Colonic mucosa (tissue), 4 donors: ENCODE results near the gene OR12D2. TPM values are rescaled to one million over a fixed set of nuclear protein-coding genes. Genes with fewer than 3 reads are reported as not detected.

ENCODE experiments used
- DNase-seq: peaks from one replicate; pipeline ENCODE4 v3.0.0-alpha.2; 2020
- H3K27ac ChIP-seq: fragments of 200-600 bp; one replicate; pipeline ENCODE4 v1.8.0; 2021
- H3K27me3 ChIP-seq: fragments of 200-600 bp; one replicate; pipeline ENCODE4 v1.8.0; 2021
- H3K36me3 ChIP-seq: fragments of 200-600 bp; one replicate; pipeline ENCODE4 v1.8.0; 2021
- H3K4me1 ChIP-seq: fragments of 200-600 bp; one replicate; pipeline ENCODE4 v1.8.0; 2021; ENCODE audit warnings: mild to moderate bottlenecking
- H3K4me3 ChIP-seq: fragments of 200-600 bp; one replicate; pipeline ENCODE4 v1.8.0; 2021
- H3K9ac ChIP-seq, 2 donors: one replicate each; pipeline ENCODE4 v1.7.0; 2013; ENCODE audit warnings: control low read depth in 2 of 2, low read depth in 2 of 2, low read length in 2 of 2
- H3K9me3 ChIP-seq: fragments of 200-600 bp; one replicate; pipeline ENCODE4 v1.8.0; 2021
- CTCF ChIP-seq: fragments of 200-600 bp; IDR thresholded peaks from one replicate; pipeline ENCODE4 v1.8.0; 2022; ENCODE audit warnings: antibody characterized with exemption, mild to moderate bottlenecking
- intact Hi-C: fragments of 100-400 bp; cut with DNase I; formaldehyde crosslinking; loops from one replicate; pipeline ENCODE4 v1.14.1; 2022
- total RNA-seq, 2 donors: library from RNA; stranded (reverse); fragmentation: NEBNext Ultra II Directional in 1 of 2; extraction: Animal tissue kit (Norgen Biotek cat#: 25700) in 1 of 2; gene quantifications; one replicate each; pipeline ENCODE4 v1.2.1, GENCODE V29; 2021
- donor health status: healthy.
- donor health status: DM: no; HTN: no; CAD: no.
- donor health status: DM: no; HTN: no; CAD: no.

The OR12D2 gene
- total RNA-seq, 2 donors from 2014 or later, result not detected

GRCh38 chr6:29376003-29376402, 19.4 kb upstream of the OR12D2 start:
- Histone ChIP-seq H3K9me3 (no peaks in the 10 kb centered on the region), H3K9ac (no peak overlapping the region), H3K36me3 (no peaks in the 10 kb centered on the region), H3K4me3 (no peak overlapping the region), H3K4me1 (no peaks in the 10 kb centered on the region), H3K27me3 (no peaks in the 10 kb centered on the region), H3K27ac (no peak overlapping the region)
- no peak for TF ChIP-seq CTCF
- DNase-seq, result no peak
- intact Hi-C loops, result no loop called here

- Histone ChIP-seq H3K9me3 (no peaks in the 10 kb centered on the region), H3K27ac (no peak overlapping the region), H3K27me3 (no peaks in the 10 kb centered on the region), H3K4me1 (no peaks in the 10 kb centered on the region), H3K36me3 (no peaks in the 10 kb centered on the region), H3K4me3 (no peak overlapping the region), H3K9ac (no peak overlapping the region)
- TF ChIP-seq CTCF, result no peak
- intact Hi-C loops, result no loop called here
- DNase-seq, result no peak
Measured at GRCh38 chr6:29388533-29388932, 6.9 kb upstream of the OR12D2 start.

GRCh38 chr6:29399525-29399924, 4.1 kb downstream of the OR12D2 start:
- Histone ChIP-seq H3K9me3 (no peaks in the 10 kb centered on the region), H3K9ac (no peak overlapping the region), H3K4me3 (no peak overlapping the region), H3K27me3 (no peaks in the 10 kb centered on the region), H3K4me1 (no peaks in the 10 kb centered on the region), H3K27ac (no peak overlapping the region), H3K36me3 (no peaks in the 10 kb centered on the region)
- no peak for TF ChIP-seq CTCF
- no peak for DNase-seq
- intact Hi-C loops, result no loop called here

GRCh38 chr6:29403801-29404200, 8.4 kb downstream of the OR12D2 start:
- TF ChIP-seq CTCF, result no peak
- no peak for DNase-seq
- no peak overlapping the region for H3K4me3 ChIP-seq
- H3K27me3 ChIP-seq, result no peaks in the 10 kb centered on the region
- H3K9ac ChIP-seq, result no peak overlapping the region
- no peak overlapping the region for H3K27ac ChIP-seq
- no peaks in the 10 kb centered on the region for H3K4me1 ChIP-seq
- intact Hi-C loops, result no loop called here
- no peaks in the 10 kb centered on the region for H3K36me3 ChIP-seq
- H3K9me3 ChIP-seq, result no peaks in the 10 kb centered on the region

- Histone ChIP-seq H3K9ac (no peak within 1 kb of the TSS), H3K9me3 (no peaks in the 10 kb centered on the region), H3K27me3 (no peaks in the 10 kb centered on the region), H3K4me1 (no peaks in the 10 kb centered on the region), H3K4me3 (no peak within 1 kb of the TSS), H3K36me3 (no peaks in the 10 kb centered on the region), H3K27ac (no peak within 1 kb of the TSS)
- DNase-seq, result no peak
- intact Hi-C loops, result no loop called here
- no peak for TF ChIP-seq CTCF
Measured at GRCh38 chr6:29414588-29414987, 19.2 kb downstream of the OR12D2 start, which contains the start of gene OR12D1. Gene OR12D1 (plus strand): TSS chr6:29414928.

- H3K4me3 ChIP-seq, result no peak overlapping the region
- H3K27ac ChIP-seq, result no peak overlapping the region
- no peaks in the 10 kb centered on the region for H3K36me3 ChIP-seq
- no peaks in the 10 kb centered on the region for H3K27me3 ChIP-seq
- no peak for TF ChIP-seq CTCF
- no peak for DNase-seq
- H3K4me1 ChIP-seq, result no peaks in the 10 kb centered on the region
- intact Hi-C loops, result no loop called here
- no peaks in the 10 kb centered on the region for H3K9me3 ChIP-seq
- H3K9ac ChIP-seq, result no peak overlapping the region
Measured at GRCh38 chr6:29419516-29419915, 24.1 kb downstream of the OR12D2 start.
